ENCODE data around the gene TMEM217.
"Not testable (repeated sequence)": the region's sequence is repeated elsewhere in the genome, so short reads cannot be mapped to it uniquely, and the experiment has no call there.

TMEM217 gene

GRCh38 chr6:37200085-37200484, 57.9 kb downstream of the TMEM217 start:
- no peaks in the 10 kb centered on the region for H3K4me1 ChIP-seq
- no peaks in the 10 kb centered on the region for H3K9me3 ChIP-seq
- no peaks in the 10 kb centered on the region for H3K27me3 ChIP-seq
- no peak for DNase-seq
- intact Hi-C loops (cut with DNase I; ENCODE audit: low total_unique reads) = loop anchor here (10.0 kb wide), 1 partner anchor 145 kb away; no protein-coding TSS in a partner anchor
- no peak overlapping the region for H3K4me3 ChIP-seq
- no peak overlapping the region for H3K27ac ChIP-seq
- H3K36me3 ChIP-seq = no peaks in the 10 kb centered on the region
- TF ChIP-seq CTCF (IDR thresholded peaks at IDR 0.05) = no peak

- H3K4me1 ChIP-seq; H3K27ac ChIP-seq; H3K9me3 ChIP-seq; intact Hi-C loops (cut with DNase I; ENCODE audit: low total_unique reads); H3K36me3 ChIP-seq; H3K4me3 ChIP-seq; H3K27me3 ChIP-seq; DNase-seq: not testable (repeated sequence)
These were observed 61.5 kb downstream of the TMEM217 start for GRCh38 chr6:37196451-37196850.

GRCh38 chr6:37194886-37195285, 63.1 kb downstream of the TMEM217 start:
- intact Hi-C loops (cut with DNase I; ENCODE audit: low total_unique reads); DNase-seq; H3K36me3 ChIP-seq; H3K4me1 ChIP-seq; H3K4me3 ChIP-seq; H3K9me3 ChIP-seq; H3K27ac ChIP-seq; H3K27me3 ChIP-seq: not testable (repeated sequence)

- Histone ChIP-seq H3K4me1 (no peaks in the 10 kb centered on the region), H3K27me3 (no peaks in the 10 kb centered on the region), H3K9me3 (no peaks in the 10 kb centered on the region), H3K4me3 (no peak overlapping the region), H3K36me3 (no peaks in the 10 kb centered on the region), H3K27ac (no peak overlapping the region)
- DNase-seq = no peak
- no peak for TF ChIP-seq CTCF (IDR thresholded peaks at IDR 0.05)
- intact Hi-C loops (cut with DNase I; ENCODE audit: low total_unique reads) = no loop called here
These were observed 65.3 kb downstream of the TMEM217 start for GRCh38 chr6:37192666-37193065.

- no peak overlapping the region for H3K4me3 ChIP-seq
- TF ChIP-seq CTCF (IDR thresholded peaks at IDR 0.05) = no peak
- H3K27me3 ChIP-seq = no peaks in the 10 kb centered on the region
- H3K36me3 ChIP-seq = no peaks in the 10 kb centered on the region
- H3K4me1 ChIP-seq = no peaks in the 10 kb centered on the region
- H3K9me3 ChIP-seq = no peaks in the 10 kb centered on the region
- no peak overlapping the region for H3K27ac ChIP-seq
- intact Hi-C loops (cut with DNase I; ENCODE audit: low total_unique reads) = no loop called here
- DNase-seq = no peak
These were observed 67.8 kb downstream of the TMEM217 start for GRCh38 chr6:37190159-37190535.

- no peaks in the 10 kb centered on the region for H3K9me3 ChIP-seq
- no peak for DNase-seq
- H3K4me3 ChIP-seq = no peak overlapping the region
- H3K36me3 ChIP-seq = no peaks in the 10 kb centered on the region
- H3K27ac ChIP-seq = no peak overlapping the region
- no peaks in the 10 kb centered on the region for H3K4me1 ChIP-seq
- TF ChIP-seq CTCF (IDR thresholded peaks at IDR 0.05) = no peak
- intact Hi-C loops (cut with DNase I; ENCODE audit: low total_unique reads) = no loop called here
- no peaks in the 10 kb centered on the region for H3K27me3 ChIP-seq
These were observed 68.9 kb downstream of the TMEM217 start for GRCh38 chr6:37188962-37189510.

All from tibial artery (tissue), 4 donors.